HG02870 (cell line): ENCODE results near the gene TMTC2.
A peak's percentile ranks its signal among the peaks of the same experiment; 100 is the strongest.

Experiments used
- ATAC-seq: cut with Tn5 transposase; IDR thresholded peaks from one replicate; pipeline ENCODE4 v1.9.1; 2021; ENCODE audit warnings: mild to moderate bottlenecking, moderate library complexity; ENCODE audit not compliant: unreplicated experiment

TMTC2 gene

GRCh38 chr12:82682326-82682725 is 4.4 kb upstream of the TMTC2 start:
- ATAC-seq: no peak

- no peak for ATAC-seq
These were observed 3.9 kb upstream of the TMTC2 start for GRCh38 chr12:82682851-82683261.

DNA sequence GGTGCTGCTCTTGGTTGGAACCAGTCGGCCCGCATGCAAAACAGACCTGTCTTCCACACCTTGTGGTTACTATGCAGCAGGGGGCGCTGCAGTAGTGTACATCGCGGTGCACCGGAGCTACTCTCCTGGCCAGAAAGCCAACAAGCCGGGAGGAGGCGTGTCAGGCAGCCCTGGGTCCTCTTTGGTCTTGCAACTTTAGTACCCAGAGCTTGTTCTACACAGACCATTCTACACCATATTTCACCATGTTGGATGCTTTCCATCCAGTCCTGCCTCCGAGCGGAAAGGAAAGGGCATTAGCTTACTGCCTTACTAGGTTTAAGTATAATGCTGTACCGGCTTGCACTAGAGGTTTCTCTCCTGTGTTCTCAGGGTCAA is 927 bp upstream of the TMTC2 start:
- peak; percentile 57 for ATAC-seq

DNA sequence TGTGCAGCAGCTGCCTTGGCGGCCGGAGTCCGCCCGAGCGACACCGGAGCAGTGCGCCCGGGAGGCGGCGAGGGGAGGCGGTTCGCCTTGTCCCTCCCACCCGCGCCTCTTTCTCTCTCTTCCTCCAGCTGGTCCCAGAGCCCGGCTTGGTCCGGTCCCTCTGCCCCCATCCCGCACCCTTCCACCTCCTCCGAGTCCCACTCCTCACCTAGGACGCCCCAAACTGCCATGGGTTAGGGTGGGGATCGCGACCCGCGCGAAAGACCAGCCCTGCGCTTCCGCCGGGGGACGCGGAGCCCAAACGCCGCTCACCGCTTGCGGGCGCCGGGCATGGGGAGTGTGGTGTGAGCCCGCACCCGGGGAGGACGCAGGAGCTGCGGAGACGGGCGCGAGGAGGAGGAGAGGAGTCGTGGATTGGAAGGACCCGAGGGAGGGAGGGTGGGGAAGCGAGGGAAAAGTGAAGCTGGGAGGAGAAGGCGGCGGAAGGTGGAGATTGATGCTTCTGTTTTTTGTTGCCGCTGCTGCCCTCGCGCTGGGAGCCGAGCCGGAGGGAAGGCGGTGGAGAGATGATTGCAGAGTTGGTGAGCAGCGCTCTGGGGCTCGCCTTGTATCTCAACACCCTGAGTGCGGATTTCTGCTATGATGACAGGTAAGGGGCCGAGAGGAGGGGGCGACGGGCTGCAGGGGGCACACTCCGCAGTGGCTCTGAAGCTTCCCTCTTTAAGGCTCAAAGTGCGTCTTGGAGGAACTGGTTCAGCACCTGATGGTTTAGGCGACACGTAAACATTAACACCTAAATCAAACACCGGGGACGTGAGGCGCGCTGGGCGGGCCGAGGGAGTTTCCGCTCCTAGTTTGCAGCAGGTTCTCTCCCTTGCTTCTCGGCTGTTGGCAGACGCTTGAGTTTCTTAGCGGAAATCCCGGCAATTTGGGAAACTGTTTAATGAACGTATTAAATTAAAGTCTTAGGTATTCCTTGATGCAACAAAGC is 610 bp downstream of the TMTC2 start:
- ATAC-seq: peak; percentile 38

GRCh38 chr12:82688035-82688501 is 1.4 kb downstream of the TMTC2 start:
- ATAC-seq: no peak

DNA sequence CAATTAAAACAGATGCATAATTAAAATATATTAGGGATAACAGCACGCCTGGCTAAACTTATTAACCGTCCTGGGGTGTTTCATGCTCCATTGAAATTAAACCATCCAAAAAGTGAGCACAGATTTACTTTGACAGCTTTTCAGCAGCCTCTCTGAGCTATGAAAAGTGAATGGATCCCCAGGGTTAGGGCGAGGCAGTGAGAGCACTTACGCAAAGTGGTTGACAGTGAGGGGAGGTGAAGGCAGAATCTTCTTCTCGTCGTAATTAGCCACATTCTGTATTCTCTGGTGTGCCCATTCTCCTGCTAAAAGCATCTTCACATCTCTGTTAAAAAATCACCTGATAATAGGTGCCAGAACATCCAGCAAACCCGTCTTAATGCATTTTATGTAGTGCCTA is 1.9 kb downstream of the TMTC2 start:
- no peak for ATAC-seq

DNA sequence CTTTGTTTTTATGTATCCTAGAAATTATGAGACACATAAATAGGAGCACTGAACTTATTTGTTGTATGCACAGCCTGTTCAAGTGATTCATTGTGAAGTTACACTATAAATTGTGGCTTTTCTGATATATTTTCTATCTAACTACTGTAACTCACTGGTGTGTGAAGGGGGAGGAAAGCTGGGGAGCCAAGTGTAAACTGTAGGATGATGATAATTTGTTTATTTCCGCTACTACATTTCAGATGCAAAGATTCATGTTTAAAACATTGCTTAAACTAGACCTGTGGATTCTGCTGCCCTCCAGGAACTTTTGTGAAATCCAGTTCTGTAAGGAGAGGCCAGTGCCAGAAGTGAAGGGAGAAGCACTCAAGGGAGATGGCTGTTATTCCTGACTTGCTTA is 3.3 kb downstream of the TMTC2 start:
- no peak for ATAC-seq

DNA sequence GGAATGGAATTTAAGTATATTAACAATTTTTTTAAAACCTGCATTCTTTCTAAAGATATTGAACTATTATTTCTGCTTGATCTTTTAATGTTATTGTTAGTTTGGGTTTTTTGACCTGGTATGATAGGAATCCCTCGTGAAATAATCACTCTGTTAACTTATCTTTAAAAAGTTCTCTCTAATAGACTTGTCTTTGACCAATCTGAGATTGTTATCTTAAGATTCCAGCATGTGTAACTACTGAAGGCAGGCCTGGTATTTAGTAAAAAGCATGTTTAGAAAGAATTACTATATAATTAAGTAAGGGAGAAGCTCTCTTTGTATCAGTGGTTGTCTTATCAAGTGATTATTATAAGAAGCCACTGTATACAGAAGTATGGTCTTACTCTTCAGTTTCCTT is 4.8 kb downstream of the TMTC2 start:
- ATAC-seq: no peak

DNA sequence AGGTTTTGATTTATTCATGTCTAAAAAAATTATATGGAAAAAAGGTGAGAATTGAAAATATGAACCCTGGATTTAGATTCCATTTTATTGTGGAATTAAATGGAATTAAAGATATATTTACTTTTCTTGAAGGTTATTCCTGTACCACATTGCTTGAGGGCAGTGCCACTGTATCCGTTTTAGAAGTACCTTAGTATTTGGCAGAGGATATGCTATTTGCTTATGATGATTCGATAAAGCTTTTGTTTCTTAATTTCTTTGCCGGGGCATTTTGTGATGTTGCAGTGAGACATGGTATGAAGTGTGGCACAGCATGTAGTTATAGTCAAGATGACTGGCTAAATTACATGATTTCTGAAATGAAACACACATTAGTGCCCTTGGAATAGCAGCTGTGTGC is 7.6 kb downstream of the TMTC2 start:
- ATAC-seq: no peak

DNA sequence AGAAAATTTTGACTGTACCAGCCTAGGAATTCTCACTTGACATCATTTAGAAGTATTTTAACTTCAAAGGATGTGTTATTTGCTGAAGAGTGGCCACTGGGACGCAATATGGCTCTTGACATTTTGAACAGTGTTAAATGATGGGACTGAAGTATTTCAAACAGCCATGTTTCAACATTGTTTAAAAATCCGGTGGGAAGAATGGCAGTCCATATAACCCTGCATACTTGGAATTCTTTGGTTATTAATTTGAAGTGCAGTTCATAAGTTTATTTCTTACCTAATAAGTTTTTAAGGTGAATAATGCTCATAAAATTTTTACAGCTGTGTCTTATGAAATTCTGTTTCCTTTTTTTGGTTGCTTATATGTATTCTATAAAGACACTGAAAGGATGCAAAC is 8.3 kb downstream of the TMTC2 start:
- no peak for ATAC-seq

DNA sequence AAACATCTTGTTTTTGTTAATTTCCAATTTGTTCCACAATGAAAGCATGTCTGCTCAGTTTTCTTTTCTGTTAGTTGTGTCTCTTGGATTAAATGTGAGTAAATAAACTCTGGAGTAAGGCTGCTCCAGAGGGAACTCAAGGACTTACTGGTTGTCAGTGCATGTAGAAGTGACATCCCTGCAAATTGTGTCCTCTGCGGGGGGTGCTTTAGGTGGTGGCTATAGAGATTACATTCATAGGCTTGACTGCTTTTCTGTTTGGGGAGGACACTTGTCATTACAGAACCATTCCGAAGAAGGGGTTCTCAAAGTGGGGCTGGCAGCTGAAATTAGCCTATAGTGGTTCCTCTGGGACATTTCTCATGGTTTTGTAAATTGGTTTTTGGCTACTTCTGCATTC is 8.8 kb downstream of the TMTC2 start:
- ATAC-seq: no peak

GRCh38 chr12:82696543-82696942 is 9.8 kb downstream of the TMTC2 start:
- no peak for ATAC-seq

DNA sequence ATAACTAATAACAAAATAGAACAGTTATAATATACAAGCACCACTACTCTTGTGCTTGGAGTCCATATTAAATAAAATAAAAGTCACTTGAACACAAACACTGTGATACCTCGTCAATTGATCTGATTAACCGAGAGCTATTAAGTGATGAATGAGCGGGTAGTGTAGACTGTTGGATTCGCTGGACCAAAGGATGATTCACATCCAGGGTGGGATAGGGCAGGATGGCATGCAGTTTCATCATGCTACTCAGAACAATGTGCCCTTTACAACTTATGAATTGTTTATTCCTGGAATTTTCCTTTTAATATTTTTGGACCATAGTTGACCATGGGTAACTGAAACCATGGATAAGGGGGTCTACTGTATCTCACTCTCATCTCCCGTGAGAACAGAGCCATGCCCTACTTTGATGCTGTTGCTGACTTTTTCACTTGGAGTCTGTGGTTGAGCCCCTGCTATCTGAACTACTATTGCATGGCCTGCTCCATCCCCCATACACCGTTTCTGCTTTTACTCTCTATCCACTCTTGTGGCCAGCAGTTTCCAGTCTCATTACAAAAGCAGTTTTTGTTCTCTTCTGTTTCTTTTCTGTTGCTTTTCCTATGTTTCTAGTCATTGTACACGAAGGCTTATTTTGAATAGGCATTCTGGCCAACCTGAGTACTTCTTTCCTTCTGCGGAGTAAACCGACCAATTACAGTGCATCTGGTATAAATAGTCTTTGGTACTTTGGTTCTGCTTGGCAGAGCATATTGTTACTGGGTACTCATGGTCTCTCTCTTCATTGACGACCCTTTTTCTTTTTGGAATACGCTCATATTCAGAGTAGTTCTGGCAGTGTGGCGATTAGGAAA is 12.2 kb downstream of the TMTC2 start:
- no peak for ATAC-seq

DNA sequence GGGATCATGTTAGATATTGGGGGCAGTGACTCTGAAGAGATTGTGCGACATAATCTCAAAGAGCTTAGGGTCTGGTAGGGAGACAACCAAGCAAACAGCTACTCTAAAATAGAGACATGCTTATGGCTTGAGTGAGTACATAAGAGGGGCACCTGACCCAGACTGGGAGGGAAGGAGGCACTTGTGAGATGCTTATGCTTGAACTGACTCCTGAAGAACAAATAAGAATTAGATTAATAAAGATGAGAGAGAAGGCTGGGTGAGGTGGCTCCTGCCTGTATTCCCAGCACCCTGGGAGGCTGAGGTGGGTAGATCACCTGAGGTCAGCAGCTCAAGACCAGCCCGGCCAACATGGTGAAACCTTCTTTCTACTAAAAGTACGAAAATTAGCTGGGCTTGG is 19.1 kb downstream of the TMTC2 start:
- ATAC-seq: no peak

DNA sequence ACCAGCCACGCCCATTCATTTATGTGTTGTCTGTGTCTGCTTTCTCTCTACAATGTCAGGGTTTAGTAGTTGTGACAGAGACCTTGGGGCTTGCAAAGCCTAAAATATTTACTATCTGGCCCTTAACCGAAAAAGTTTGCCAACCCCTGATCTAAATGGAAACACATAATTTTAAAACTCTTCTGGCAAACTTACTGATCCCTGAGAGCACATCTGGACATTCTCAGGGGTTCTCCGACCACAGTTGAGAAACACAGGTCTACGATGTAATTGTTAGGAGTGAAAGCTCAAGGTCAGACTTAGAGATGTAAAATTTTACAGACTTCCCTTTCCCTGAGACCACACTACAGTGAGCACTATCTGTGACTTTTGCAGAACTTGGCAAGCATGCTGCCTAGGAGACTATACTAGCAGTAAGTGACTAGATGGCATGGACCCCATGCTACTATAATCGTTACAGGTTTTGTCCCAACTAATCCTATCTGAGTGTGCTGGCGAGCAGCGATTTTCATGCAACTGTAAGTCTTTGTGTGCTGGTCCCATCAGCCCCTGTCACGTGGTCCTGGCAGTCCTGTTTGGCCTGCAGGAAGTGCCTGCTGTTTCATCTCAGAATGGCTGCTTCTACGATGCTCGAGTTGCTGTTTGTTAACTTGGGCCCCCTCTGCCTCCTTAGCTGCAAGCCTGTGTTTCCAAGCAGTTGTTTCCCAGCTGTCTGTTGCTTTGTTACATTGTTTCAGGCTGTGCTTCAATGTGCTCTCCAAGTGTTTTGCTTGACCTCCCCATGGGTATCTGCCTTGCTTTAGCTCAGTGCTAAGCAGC is 21.6 kb downstream of the TMTC2 start:
- ATAC-seq: no peak

DNA sequence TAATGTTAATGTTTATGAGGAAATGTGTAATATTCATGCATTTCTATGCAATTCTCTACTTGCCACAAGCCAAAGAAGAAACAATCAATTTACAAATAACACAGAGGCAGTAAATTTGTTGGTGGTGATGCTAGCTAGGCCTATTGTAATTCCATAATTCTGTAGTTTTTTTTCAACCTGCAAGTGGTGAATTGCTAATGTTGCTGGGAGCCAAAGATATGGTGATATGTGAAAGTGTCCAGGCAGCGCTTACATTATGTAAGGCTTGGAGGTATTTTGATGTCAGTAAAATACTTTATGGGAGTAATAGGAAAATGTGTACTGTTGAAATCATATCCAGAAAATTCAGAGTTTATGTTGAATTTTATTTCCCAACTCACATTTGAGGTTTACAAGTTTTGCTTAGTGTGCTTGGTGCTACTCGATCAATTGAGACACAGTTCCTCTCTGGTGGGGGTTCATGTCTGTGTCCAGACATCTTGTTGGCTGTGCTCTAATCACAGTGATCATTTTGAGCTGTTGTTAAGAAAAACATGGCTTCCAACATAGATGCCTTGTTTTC is 23.2 kb downstream of the TMTC2 start:
- no peak for ATAC-seq

- no peak for ATAC-seq
These were observed 24.0 kb downstream of the TMTC2 start for GRCh38 chr12:82710741-82711140.

- ATAC-seq: no peak
These were observed 27.7 kb downstream of the TMTC2 start for GRCh38 chr12:82714427-82714826.

- ATAC-seq: no peak
These were observed 35.0 kb downstream of the TMTC2 start for GRCh38 chr12:82721726-82722125.

GRCh38 chr12:82723093-82723492 is 36.4 kb downstream of the TMTC2 start:
- peak; percentile 77 for ATAC-seq

DNA sequence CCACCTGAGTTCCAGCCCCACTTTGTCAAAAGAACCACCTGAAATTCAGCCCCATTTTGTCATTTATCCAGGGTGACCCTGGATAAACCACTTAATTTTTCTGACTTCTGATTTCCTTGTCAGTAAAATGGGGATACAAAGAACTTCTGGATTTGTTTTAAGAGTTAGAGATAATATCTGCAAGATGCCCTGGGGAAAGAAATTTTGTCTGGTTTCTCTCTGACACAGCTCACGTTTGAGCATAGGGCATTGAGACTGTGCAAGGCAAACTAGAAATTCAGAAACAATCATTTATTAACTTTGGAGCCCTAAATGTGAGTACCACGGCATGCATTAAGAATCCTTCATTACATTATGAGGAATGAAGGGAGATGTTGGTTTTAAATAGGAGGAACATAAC is 37.2 kb downstream of the TMTC2 start:
- ATAC-seq: no peak
